ENCODE measurements around the gene DCDC1.

DCDC1 gene

GRCh38 chr11:31214372-31214771, 155.2 kb downstream of the DCDC1 start:
- DNase-seq = no peak

DNA sequence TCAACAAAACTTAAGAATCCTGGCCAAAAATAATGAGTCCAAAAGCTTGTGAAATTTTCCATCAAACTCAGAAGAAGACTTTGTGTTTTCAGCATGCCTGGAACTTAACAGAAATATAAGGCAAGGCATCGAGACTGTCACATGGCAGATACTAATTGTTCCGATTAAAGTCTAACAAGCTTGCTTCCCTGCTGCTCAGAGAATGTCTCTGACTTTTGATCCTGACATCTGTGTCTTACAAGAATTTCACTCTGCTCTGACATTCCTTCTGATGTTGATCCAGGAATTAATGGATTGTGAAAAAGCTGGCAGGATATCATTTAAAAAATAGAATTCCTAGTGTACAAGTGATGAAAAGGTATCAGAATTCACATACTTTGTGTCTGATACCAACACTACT, 170.2 kb downstream of the DCDC1 start:
- DNase-seq = no peak

DNA sequence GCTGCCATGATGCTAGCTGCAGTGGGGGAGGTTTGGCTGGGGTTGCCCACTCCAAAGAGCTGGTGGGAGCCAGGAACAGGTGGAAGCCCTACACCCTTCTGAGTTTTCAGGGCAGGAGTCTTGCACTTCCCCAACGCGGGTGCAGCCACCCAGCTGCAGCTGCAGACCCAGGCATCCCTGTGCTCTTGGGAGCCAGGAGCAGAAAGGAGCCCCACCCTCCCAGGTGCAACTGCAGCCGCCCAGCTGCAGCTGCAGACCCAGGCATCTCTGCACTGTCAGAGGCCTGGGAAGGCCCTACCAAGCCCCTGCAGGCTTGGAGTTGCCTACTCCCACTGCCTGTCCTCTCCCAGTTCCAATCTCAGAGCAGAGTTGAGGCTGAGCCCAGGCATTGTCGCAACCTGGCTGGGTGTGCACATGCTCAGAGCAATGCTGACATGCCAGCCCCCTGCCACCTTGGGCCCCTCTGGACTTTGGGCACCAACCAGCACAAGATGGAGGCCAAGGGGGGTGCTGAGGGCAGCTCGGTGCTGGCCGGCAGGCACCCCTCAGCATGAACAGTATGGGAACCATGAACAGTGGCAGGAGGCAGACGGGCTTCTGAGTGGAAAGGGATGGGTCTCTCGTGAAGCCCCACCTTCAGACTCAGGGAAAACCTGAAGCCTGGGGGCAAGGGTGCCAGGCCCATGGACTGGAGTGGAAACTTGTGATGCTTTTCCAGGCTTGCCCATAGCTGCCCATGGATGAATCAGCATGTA, 195.4 kb downstream of the DCDC1 start:
- DNase-seq = no peak

DNA sequence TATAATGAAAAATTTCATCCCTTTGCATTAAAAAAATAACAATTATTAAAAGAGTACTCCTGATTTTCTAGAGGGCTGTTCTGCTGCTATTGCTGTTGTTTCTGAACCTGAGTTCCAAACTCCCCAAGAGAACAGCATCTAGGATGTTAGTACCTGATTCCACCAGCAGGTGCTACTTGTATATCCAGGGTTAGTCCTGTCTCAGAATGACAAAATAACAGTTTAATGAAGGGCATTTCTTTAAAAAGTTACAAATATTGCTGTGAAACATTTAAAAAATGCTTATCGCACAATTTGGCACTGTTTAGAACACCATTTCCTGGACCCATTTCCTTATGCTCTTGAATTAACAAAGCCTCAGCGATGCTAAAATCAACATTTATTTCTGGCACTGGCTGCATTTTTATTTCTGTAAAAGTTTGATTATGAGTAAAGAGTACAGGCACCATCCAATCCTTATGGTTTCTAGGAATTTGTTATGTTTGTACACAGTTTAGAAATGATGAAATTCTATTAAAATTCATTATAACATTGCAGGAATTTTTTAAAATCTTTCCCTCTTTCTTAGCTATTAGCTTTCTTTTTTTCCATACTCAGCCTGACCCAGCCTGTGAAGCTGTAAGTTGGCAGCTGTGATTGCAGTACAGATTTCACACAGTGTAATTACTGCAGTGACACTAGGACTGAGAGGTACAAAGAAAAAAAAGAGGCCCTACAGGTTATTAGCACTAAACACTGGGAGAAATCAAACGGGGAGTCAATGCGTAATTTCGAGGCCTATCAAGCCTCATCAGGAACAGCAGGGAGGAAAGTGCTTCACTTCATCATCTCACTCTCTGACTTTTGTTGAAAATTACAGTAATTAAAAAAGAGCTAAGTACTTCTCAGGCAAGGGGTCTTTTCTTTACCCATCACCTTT, 208.8 kb downstream of the DCDC1 start:
- no peak for DNase-seq

DNA sequence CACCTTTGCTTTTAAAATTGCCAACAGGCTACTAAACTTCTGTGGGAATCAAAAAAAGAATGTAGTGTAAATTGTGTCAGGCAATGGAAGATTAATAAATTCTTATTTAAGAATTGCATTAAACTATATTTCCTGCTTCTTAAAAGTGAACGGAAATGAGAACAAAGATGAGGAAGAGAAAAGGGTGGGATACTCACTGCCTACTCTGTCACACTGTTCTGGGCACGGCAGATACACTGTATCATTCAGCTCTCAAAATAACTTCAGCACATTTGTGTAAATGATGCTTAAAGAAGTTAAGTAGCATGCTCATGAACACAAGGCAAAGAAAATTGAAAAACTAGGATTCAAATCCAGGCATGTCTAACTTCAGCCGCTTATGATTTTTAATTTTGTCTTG, 218.7 kb downstream of the DCDC1 start:
- DNase-seq = no peak

DNA sequence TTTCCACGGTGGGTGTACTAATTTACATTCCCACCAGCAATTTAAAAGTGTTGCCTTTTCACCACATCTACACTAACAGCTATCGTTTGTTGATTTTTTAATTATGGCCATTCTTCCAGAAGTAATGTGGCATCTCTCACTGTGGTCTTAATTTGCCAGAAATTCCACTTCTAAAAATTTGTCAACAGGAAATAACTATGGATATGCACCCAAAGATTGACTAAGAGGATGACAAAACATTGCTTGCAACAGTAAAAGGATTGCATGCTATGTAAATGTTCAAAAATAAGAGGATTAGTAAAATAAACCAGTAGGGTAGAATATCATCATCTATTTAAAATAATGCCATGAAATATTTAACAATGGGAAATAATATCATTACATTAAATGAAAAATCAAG, 219.5 kb downstream of the DCDC1 start:
- DNase-seq = no peak

DNA sequence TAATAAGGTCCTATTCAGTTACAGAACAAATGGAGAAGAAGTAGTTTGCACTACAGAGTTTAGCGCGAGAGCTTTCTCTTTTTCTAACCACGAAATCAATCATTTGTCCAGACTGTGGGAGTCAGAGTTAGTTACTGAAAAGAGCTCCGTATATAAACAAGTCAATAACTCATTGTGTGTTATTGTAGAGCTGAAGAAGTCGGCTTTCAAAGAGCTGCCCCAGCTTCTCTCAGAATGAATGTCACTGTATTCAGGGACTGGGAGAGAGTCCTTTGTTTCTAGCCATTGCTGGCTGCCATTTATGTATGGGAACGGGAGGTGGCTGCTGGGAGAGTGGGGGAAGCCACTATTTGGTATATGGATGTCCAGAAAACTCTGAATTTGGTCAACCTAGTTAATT, 227.8 kb downstream of the DCDC1 start:
- DNase-seq = peak in 1 of 2 donors; percentile 39

DNA sequence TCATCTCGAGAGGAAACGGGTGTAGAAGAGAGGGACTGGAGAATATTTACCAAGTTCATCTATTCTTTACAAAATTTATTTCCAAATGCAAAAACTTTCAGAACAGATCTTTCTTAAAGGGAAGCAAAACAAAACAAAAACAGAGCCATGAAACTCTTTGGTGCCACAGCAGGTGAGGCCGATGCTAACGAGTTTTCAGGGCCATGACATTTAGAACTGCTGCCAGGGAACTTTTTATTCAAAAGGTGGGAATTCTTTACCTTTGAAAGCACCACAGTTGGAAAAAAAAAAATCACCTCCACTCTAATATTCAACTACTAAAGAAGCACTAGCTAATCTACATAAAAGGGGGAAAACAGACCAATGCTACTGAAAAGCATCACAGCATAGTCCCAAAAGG, 230.1 kb downstream of the DCDC1 start:
- DNase-seq = no peak

DNA sequence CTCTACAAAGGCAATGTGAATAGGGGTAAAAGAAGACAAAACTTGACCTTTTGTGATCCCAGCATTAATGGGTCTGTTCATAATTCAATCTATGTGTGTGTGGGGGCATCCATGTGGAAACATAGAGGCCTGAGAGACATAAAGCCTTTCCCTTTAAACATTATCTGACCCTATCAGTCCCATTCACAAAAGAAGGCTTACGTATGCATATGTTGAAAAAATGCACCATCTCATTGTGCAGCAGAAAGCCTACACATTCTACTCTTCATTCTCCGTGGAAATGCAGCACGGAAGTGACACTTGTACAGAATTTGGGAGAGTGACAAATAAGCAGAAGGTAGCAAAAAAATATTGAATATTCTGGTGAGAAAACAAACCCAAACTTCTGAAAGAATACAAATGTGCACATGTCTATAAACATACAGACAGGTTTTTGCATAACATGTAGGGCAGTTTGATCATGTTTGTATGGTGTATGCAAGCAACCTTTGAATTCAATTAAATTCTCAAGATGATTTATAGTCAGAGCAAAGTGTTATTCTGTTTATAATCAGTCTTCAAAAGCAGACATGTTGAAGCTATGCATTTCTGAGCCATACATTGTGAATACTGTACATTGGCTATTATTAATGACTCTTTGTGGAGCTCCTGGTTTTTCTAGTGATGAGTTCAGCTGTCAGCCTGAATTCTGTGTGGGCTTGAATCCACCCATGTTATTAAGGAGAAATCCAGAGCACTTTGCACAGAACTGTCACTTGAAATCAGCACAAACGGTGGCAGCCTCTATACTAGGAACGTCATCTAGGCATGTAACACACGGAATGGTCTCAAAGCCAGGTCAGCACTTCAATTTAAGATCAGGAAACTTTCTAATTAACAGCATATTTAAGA, 236.8 kb downstream of the DCDC1 start:
- DNase-seq = no peak

DNA sequence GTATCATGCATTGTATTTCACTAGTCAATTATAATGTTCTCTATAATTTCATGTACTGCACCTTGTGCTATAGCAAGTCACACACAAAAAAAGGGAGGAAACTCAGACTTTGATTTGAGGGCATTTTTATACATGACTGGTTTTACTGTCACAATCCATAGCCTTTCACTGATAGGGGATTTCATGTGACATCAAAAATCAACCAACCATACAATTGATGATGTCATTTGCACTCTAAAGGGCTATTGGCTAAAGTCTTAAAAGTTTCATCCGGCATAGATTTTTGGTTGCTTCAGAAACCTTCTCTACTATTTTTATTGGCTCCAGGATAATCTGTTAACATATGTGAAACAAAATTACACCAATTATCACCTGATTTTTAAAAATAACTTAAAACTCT, 237.8 kb downstream of the DCDC1 start:
- no peak for DNase-seq

DNA sequence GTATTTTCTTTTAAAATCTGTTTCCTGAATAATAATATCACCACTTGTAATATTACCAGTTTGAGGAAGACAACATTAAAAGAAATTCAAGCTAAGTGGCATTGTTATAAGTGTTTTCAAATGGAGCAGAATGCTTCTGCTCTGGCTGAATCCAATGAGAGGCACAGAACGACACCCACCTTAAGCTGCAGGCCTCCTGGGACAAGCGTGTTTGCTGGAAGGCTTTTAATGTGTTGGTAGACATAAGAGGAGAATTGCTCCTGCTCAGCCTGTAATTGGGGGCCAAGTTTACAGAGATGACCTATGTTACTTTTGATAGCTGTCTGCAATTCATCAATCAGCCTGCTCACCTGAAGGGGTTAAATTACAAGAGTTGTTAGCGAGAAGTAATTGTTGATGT, 242.2 kb downstream of the DCDC1 start:
- no peak for DNase-seq

GRCh38 chr11:31120428-31120827, 249.1 kb downstream of the DCDC1 start:
- DNase-seq = no peak

GRCh38 chr11:31118566-31118965, 251.0 kb downstream of the DCDC1 start:
- DNase-seq = no peak

DNA sequence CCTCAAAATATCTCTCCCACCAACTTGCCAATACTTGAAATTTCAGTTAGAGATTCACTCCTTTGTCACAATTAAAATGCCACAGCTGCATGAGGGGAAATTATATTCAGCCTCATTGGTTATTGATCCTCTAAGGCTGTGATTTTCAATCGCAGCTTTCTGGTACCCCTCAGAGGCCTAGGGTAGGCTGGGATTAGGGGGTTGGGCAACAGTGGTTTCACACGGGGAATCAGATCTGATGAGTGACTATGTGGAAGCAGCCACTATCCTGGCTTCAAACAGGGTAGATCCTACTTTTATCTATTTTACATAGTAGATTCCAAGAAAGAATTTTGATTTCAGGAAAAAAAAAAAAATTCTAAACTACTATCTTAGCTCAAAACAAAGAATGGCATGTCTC, 252.5 kb downstream of the DCDC1 start:
- no peak for DNase-seq

- no peak for DNase-seq
Observed at GRCh38 chr11:31114442-31114841, 255.1 kb downstream of the DCDC1 start.

DNA sequence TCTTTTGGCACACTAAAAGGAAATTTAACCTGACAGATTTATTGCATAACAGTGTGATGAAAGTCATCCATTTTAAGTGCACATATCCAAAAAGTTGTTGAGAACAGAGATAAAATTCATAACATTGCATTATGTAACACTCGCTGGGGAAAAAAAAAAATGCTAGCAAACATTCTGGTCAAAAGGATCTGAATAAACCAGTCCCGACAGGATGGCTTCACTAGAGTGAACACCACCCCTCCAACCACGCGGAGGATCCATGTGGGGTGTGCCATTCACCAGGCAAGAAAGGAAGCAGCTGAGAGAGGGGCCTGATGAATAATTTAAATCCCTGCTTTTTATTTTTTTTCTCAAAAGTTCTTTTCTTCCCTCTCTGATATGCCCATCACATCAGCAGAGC, 258.7 kb downstream of the DCDC1 start:
- DNase-seq = no peak

- no peak for DNase-seq
Observed at GRCh38 chr11:31109446-31109845, 260.1 kb downstream of the DCDC1 start.

DNA sequence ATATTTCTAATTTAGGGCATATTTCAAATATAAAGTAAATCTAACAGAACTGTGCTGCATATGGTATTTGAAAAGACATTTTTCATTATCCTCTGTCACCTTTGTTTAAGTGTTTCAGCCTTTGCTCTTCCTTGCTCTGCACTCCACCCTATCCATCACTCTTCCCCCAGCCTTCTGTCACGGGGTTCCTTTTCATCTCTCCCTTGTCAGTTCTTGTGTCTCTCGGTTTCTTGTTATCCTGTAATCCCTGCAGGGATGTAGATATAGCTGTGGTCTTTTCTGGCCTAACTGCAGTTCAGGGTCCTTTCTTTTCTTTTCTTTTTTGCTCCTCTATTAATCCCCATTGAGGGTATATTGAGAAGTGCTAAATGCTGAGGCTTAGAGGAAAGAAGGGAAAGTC, 261.9 kb downstream of the DCDC1 start:
- no peak for DNase-seq

DNA sequence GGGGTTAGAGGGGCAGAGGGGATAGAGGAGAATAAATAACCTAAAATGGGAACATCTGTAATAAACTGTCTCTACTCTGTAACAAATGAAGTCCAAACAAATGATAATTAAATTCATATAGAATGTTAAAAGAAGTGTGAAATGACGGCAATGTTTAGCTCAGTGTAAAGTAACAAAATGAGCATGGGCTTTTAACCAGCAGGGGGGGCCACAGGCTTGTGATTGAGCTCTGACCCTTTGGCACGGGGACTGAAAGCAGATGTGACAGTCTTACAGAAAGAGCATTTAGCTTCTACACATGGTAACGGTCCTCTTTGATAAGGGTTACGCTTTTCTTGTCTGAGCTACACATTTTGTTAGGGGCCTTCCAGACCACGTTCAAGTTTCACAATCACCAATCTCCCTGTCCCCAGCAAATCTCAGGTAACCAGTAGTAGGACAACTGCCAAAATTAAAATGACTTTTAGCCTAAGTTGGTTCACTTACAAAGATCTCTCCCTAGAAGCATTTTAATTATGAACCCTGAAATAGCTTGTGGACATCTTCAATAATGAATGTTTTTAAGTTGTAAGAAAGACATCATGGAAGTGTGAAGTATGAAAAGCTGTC, 262.5 kb downstream of the DCDC1 start:
- DNase-seq = peak; percentile 51 to 54

- DNase-seq = no peak
Observed at GRCh38 chr11:31106326-31106725, 263.2 kb downstream of the DCDC1 start.

- DNase-seq = no peak
Observed at GRCh38 chr11:31102875-31103274, 266.7 kb downstream of the DCDC1 start.

- no peak for DNase-seq
Observed at GRCh38 chr11:31102316-31102715, 267.2 kb downstream of the DCDC1 start.
